ENCODE data around the gene RMND1. TPM values are rescaled to one million over a fixed set of nuclear protein-coding genes. Genes with fewer than 3 reads are reported as not detected.

Gene RMND1
- total and polyA plus RNA-seq, 9 of the 15 experiments (the other 6 are each of a cell fraction or from before 2014, with no cell fraction given) = 26.9 to 47.8 (median 36.2) TPM

GRCh38 chr6:151389618-151390275 lies 62.2 kb downstream of the RMND1 start (continued):
- no peak for TF ChIP-seq BDP1 (IDR thresholded peaks at IDR 0.05; ENCODE audit: insufficient read depth, insufficient read length)
- no peak for TF ChIP-seq IRF9 (tag; IDR thresholded peaks at IDR 0.05)
- TF ChIP-seq E2F3 (CRISPR knock-in tag; IDR thresholded peaks at IDR 0.05) = peak; percentile 67; the same call in 1 of the 2 replicates
- peak in 1 of 2 experiments; percentile 45 for TF ChIP-seq E2F6 (IDR thresholded peaks at IDR 0.05; ENCODE audit: borderline replicate concordance in 1 of 2, extremely low read depth in 1 of 2, insufficient read depth in 1 of 2, insufficient read length in 1 of 2, low read depth in 1 of 2, low read length in 1 of 2, poor library complexity in 1 of 2, severe bottlenecking in 1 of 2)
- no peak for TF ChIP-seq GMEB1 (CRISPR knock-in tag; IDR thresholded peaks at IDR 0.05)
- no peak for TF ChIP-seq GATA2 (CRISPR knock-in tag; IDR thresholded peaks at IDR 0.05)
- TF ChIP-seq NR1H2 (CRISPR knock-in tag; IDR thresholded peaks at IDR 0.05) = 0 out of 2 replicates have a peak, but pooled peaks have one; percentile 52
- TF ChIP-seq SMARCA4 (IDR thresholded peaks at IDR 0.05) = no peak
- 0 out of 4 replicates have a peak, but pooled peaks of 1 of the 2 experiments have one; percentile 42 for TF ChIP-seq BCLAF1 (IDR thresholded peaks at IDR 0.05; ENCODE audit: borderline replicate concordance in 1 of 2, control insufficient read depth in 1 of 2, low read depth in 2 of 2, low read length in 1 of 2)
- TF ChIP-seq TAF7 (tag; IDR thresholded peaks at IDR 0.05) = peak; percentile 76
- TF ChIP-seq ZNF24 (IDR thresholded peaks at IDR 0.05) = no peak
- no peak for TF ChIP-seq ZNF311 (CRISPR knock-in tag; IDR thresholded peaks at IDR 0.05)
- TF ChIP-seq MCM2 (IDR thresholded peaks at IDR 0.05; ENCODE audit: low read depth) = no peak
- no peak for TF ChIP-seq SMAD2 (IDR thresholded peaks at IDR 0.05; ENCODE audit: low read depth, low read length)
- TF ChIP-seq TOE1 (IDR thresholded peaks at IDR 0.05; ENCODE audit: borderline replicate concordance) = no peak
- no peak for TF ChIP-seq TOE1 (CRISPR knock-in tag; IDR thresholded peaks at IDR 0.05; ENCODE audit: borderline replicate concordance, low read depth)
- no peak for TF ChIP-seq MXD1 (CRISPR knock-in tag; IDR thresholded peaks at IDR 0.05; ENCODE audit: borderline replicate concordance, poor library complexity, severe bottlenecking)
- TF ChIP-seq SAFB (IDR thresholded peaks at IDR 0.05; ENCODE audit: borderline replicate concordance, low read depth, low read length) = no peak

Data from K562 (cell line).